SJCRH30 (cell line): Measurements from ENCODE around the gene ABCB1. TPM values are rescaled to one million over a fixed set of nuclear protein-coding genes. Genes with fewer than 3 reads are reported as not detected.
A peak's percentile ranks its signal among the peaks of the same experiment; 100 is the strongest.

Source experiments
- DNase-seq, 2 experiments: peaks; one replicate each; pipeline ENCODE4 v3.0.0-alpha.2; 2015 to 2020
- H3K27ac ChIP-seq: fragments of 250-450 bp; sonication (Bioruptor Pico); 2 replicates; pipeline ENCODE4 v1.5.1; 2020; ENCODE audit warnings: mild to moderate bottlenecking, moderate library complexity
- H3K27me3 ChIP-seq: fragments of 250-450 bp; sonication (Bioruptor Pico); 2 replicates; pipeline ENCODE4 v1.5.1; 2020; ENCODE audit warnings: mild to moderate bottlenecking, moderate library complexity
- H3K36me3 ChIP-seq: fragments of 250-450 bp; sonication (Bioruptor Pico); 2 replicates; pipeline ENCODE4 v1.5.1; 2020; ENCODE audit warnings: mild to moderate bottlenecking, moderate library complexity
- H3K4me1 ChIP-seq: fragments of 250-450 bp; sonication (Bioruptor Pico); 2 replicates; pipeline ENCODE4 v1.5.1; 2020; ENCODE audit warnings: mild to moderate bottlenecking, moderate library complexity
- H3K4me3 ChIP-seq: fragments of 250-450 bp; sonication (Bioruptor Pico); 2 replicates; pipeline ENCODE4 v1.5.1; 2020; ENCODE audit warnings: mild to moderate bottlenecking, moderate library complexity
- H3K9me3 ChIP-seq: fragments of 250-450 bp; sonication (Bioruptor Pico); replicated peaks from 2 replicates; pipeline ENCODE4 v1.5.1; 2020; ENCODE audit warnings: mild to moderate bottlenecking, moderate library complexity
- total RNA-seq: library from RNA; depleted of rRNA; stranded (reverse); fragments of >200 nt; shearing (Covaris generic); gene quantifications from 2 replicates; pipeline ENCODE4 v1.2.3, GENCODE V29; 2014

The ABCB1 gene
- total RNA-seq, 1 experiment from 2014 or later = not detected

DNA sequence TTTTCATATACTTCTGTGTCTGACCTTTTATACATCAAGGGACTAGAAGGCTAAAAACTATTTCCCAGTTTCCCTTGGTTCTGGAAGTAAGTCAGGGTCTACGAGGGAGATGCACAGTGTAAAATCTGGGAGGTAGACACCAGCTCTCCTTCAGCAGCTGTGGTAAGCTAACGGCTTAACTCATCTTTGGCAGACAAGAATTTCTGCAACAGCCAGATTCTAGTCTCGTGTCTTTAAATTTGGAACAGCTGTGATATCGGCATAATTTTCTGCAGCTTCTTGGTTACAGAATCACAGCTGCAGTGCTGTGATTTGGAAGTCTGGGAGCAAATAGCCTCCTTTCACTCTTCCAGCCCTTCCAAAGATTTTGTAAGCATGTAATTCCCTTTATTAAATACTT is 87.8 kb downstream of the ABCB1 start:
- peak; percentile 8 to 38 for DNase-seq
- H3K4me3 ChIP-seq = no peak overlapping the region
- no peaks in the 10 kb centered on the region for H3K27me3 ChIP-seq
- H3K9me3 ChIP-seq = no peaks in the 10 kb centered on the region
- H3K27ac ChIP-seq = no peak overlapping the region
- no peaks in the 10 kb centered on the region for H3K4me1 ChIP-seq
- H3K36me3 ChIP-seq = no peaks in the 10 kb centered on the region

DNA sequence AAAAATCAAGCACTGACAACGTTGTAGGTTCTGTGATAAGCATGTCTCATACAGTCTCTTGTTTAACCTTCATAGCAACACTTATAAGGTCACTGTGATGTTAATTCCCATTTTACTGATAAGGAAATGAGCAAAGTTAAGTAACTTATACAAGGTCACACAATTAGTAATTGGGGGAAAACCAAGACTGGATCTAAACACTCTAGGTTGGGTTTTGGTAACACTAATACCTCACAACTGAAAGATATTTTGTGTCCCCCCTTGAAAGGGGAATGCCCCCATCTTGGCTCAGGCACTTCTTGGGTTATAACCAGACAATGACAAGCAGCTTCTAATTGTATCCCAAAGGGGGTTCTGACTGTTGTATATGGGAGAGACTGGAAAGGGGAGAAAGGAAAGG is 89.2 kb downstream of the ABCB1 start:
- Histone ChIP-seq H3K36me3 (no peaks in the 10 kb centered on the region), H3K9me3 (no peaks in the 10 kb centered on the region), H3K4me3 (no peak overlapping the region), H3K4me1 (no peaks in the 10 kb centered on the region), H3K27me3 (no peaks in the 10 kb centered on the region; the same call in 1 of the 2 replicates), H3K27ac (no peak overlapping the region)
- DNase-seq = no peak

DNA sequence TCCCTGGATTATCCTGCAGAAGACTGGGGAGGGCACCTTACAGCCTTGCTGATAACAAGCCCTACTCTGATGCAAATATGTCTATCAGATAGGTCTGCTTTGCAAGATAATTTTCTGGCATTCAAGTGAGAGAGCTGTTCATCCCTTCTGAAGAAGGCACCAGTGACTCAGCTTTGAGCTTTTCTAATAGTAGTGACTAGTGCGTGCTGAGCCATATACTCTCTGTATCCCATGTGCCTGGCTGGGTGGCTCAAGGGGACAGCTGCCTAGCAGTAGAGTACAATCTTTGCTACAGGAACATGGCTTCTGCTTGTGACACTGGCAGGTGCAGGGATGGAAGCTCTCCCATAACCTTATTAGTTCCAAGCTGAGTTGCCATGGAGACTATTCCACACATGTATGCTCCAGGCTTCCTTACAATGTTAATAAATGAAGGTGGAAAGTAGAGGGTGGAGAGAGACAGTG is 90.2 kb downstream of the ABCB1 start:
- H3K27ac ChIP-seq = no peak overlapping the region
- H3K4me3 ChIP-seq = no peak overlapping the region
- H3K36me3 ChIP-seq = no peaks in the 10 kb centered on the region
- no peaks in the 10 kb centered on the region; the same call in 1 of the 2 replicates for H3K27me3 ChIP-seq
- H3K4me1 ChIP-seq = no peaks in the 10 kb centered on the region
- peak in 1 of 2 experiments; percentile 12 for DNase-seq
- H3K9me3 ChIP-seq = no peaks in the 10 kb centered on the region

DNA sequence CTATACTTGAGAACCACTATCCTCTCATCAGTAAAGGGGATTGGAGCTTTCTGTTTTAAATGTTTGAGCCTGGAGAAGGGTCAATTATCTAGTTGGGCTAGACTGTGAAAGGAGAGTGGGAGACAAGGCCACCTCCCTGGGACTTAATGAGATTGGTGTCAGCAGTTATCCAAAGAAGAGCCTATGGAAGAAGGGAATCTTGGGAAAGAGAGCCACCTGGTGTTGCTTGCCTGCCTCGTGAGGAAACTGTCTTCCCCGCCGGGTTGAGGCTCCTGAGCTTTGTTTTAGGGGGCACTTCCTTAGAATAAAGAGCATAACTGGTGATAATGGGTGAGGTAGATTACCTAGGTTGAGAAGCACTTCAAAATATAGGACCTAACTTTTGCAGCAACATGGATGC is 93.2 kb downstream of the ABCB1 start:
- Histone ChIP-seq H3K27me3 (no peaks in the 10 kb centered on the region; the same call in 1 of the 2 replicates), H3K27ac (no peak overlapping the region), H3K4me1 (no peaks in the 10 kb centered on the region), H3K9me3 (no peaks in the 10 kb centered on the region), H3K4me3 (no peak overlapping the region), H3K36me3 (no peaks in the 10 kb centered on the region)
- DNase-seq = peak in 1 of 2 experiments; percentile 11

DNA sequence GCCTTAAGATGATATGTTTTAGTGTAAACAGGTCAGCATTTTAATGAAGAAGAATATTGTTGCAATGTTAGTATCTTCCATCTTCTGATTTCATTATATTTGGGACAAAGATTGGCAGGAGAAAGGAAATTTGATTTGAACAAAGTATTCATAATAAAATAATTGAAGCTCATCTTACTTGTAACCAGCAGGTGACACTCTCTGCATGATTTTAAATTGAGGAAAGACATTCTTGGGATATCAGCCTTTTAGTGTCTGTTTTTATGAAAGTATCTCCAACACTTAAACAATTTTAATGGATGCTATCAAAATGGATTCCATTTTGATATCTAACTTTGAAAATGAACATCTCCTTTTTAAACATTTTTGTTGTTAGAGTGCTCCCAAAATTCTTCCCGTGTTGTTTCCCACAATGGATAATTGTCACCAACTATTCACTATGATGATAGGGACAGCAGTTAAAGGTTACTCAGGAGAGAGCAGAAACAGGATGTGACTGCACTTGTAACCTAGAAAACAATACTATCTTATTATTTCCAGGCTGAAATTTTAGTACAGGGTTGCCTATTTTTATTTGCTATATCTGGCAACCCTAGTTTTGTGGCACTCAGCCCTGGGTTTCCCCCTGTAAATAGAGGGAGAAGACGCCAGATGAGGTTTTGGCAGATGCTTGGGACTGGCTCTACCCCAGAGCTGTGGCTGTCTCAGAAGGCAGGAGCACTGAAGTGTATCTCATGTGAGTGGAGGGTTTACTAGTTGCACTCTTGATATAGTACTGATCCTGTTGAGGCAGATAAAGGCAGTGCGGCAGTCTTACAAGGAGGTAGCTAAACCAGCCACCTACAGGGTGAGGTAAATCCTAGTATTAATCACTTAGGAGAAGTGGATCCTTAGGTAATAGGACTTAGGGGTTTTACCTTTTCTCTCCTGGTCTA is 94.2 kb downstream of the ABCB1 start:
- Histone ChIP-seq H3K4me1 (no peaks in the 10 kb centered on the region), H3K4me3 (no peak overlapping the region), H3K27me3 (no peaks in the 10 kb centered on the region; the same call in 1 of the 2 replicates), H3K27ac (no peak overlapping the region), H3K9me3 (no peaks in the 10 kb centered on the region), H3K36me3 (no peaks in the 10 kb centered on the region)
- DNase-seq = peak in 1 of 2 experiments; percentile 32

DNA sequence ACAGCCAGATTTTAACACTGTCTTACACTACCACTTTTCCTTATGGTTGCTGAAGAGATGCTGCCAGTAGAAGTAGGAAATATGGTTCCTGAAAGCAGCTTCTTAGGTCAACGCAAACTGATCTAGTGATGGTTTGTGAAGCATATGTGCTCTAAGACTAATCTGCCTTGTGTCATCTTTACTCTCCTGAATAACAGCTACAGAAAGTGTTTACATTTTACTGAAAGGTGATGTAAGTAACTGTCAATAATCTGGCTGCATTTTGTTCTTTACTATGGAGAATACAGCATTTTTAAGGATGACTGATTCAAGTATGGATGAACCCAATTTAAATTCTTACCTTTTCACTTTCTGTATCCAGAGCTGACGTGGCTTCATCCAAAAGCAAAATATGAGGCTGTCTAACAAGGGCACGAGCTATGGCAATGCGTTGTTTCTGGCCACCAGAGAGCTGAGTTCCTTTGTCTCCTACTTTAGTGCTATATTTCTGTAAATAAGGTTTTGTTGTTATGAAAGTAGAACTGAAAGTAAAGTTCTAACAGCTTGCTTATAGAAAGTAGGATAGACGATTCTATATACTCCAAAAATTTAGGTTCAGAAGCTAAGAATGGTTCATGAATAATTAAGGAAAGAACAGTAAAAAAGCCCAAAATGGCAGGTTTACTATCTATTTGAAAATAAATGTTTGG is 95.0 kb downstream of the ABCB1 start:
- H3K4me3 ChIP-seq = no peak overlapping the region
- H3K27me3 ChIP-seq = no peaks in the 10 kb centered on the region; the same call in none of the 2 replicates
- no peaks in the 10 kb centered on the region for H3K4me1 ChIP-seq
- H3K27ac ChIP-seq = no peak overlapping the region
- DNase-seq = no peak
- no peaks in the 10 kb centered on the region for H3K9me3 ChIP-seq
- no peaks in the 10 kb centered on the region for H3K36me3 ChIP-seq

DNA sequence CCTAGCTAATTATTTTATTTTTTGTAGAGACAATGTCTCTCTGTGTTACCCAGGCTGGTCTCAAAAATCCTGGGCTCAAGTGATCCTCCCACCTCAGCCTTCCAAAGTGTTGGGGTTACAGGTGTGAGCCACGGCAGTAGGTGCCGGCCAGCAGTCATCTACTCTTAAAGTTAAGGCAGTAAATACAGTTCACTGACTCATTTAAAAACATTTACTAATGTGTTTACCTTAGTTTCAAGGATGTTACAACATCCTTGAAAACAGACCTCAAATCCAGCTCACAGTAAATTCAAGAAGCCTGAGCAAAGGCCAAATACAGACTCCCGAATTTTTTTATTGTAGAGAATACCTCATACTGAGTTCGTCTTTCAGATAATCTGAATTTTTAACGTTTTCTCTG is 95.6 kb downstream of the ABCB1 start:
- Histone ChIP-seq H3K4me3 (no peak overlapping the region), H3K27ac (no peak overlapping the region), H3K27me3 (no peaks in the 10 kb centered on the region; the same call in none of the 2 replicates), H3K36me3 (no peaks in the 10 kb centered on the region), H3K4me1 (no peaks in the 10 kb centered on the region), H3K9me3 (no peaks in the 10 kb centered on the region)
- DNase-seq = no peak

DNA sequence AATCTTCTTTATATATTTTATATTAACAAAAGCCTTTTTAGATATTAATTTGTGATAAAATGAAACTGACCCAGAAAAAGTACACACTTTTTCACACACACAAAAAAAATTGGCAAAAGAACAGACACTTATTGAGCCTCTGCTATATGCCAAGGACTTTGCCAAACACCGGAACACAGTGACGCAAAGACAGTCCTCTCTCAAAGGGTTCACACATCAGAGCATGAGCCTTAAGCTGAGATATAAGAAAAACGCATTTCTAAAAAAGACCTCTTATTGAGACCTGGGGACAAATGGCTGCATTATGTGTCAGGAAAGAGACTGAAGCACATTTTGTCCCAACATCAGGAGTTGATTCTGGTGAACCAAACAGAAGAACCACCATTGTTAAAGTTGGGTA is 101.2 kb downstream of the ABCB1 start:
- no peaks in the 10 kb centered on the region for H3K4me1 ChIP-seq
- no peaks in the 10 kb centered on the region for H3K36me3 ChIP-seq
- DNase-seq = no peak
- H3K27ac ChIP-seq = no peak overlapping the region
- no peak overlapping the region for H3K4me3 ChIP-seq
- H3K27me3 ChIP-seq = no peaks in the 10 kb centered on the region; the same call in 1 of the 2 replicates
- H3K9me3 ChIP-seq = no peaks in the 10 kb centered on the region

DNA sequence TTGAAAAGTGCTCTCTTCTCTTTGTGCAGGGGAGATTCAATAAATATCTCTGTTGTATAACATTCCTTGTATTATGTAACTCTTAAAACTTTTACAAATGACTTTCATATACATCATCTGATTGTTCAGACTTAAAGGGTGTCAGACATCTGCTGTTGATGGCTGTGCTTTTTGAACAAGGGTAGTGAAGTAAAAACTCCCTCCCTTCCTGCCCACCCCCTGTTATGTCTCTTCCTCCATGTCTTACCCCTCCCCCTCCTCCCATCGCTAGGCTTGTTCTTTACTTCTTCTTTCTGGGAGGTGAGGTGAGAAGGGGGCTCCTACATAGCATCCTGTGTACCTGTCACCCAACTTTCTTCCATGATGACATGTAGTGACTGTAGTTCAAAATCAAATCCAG is 101.8 kb downstream of the ABCB1 start:
- Histone ChIP-seq H3K4me3 (no peak overlapping the region), H3K4me1 (no peaks in the 10 kb centered on the region), H3K9me3 (no peaks in the 10 kb centered on the region), H3K27ac (no peak overlapping the region), H3K27me3 (no peaks in the 10 kb centered on the region; the same call in 1 of the 2 replicates), H3K36me3 (no peaks in the 10 kb centered on the region)
- DNase-seq = no peak

DNA sequence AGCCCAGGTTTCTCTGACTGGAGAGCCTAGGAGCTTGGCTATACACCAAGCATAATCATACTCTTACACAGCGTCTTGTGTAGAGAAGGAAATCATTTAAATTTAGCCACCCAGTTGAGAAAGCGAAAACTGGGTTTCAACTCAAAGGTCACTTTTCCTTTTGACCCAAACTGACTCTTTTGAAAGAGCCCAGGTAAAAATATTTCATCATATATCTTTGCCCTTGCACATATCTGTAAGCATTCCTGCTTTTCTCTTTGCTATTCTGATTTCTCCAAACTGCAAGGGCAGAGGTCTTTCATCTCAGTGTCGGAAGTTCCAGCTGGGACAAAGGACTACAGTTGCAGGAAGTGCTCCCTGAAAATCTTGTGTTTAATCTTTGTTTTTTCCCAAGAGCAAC is 103.2 kb downstream of the ABCB1 start:
- no peaks in the 10 kb centered on the region for H3K36me3 ChIP-seq
- no peaks in the 10 kb centered on the region; the same call in 1 of the 2 replicates for H3K27me3 ChIP-seq
- DNase-seq = no peak
- no peaks in the 10 kb centered on the region for H3K4me1 ChIP-seq
- no peaks in the 10 kb centered on the region for H3K9me3 ChIP-seq
- no peak overlapping the region for H3K27ac ChIP-seq
- no peak overlapping the region for H3K4me3 ChIP-seq

DNA sequence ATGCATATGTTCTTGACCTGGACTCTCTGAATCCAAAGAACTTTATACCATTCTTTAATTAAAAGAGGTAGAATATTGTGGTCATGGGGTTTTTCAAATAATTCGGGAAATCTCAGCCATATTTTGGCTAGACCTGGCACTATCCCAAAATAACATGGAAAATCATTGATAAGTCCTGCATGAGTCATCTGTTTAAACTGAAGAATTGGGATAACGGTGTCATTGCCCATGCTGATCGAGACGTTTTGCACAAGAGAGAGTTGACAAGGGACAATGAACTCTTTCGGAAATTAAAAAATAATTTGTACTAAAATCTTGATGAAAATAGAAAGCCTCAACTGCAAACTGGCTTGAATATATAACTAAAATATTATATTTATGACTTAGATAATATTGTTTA is 105.3 kb downstream of the ABCB1 start:
- no peaks in the 10 kb centered on the region for H3K27me3 ChIP-seq
- H3K36me3 ChIP-seq = no peaks in the 10 kb centered on the region
- no peaks in the 10 kb centered on the region for H3K4me1 ChIP-seq
- no peak for DNase-seq
- H3K9me3 ChIP-seq = no peaks in the 10 kb centered on the region
- no peak overlapping the region for H3K4me3 ChIP-seq
- no peak overlapping the region for H3K27ac ChIP-seq

DNA sequence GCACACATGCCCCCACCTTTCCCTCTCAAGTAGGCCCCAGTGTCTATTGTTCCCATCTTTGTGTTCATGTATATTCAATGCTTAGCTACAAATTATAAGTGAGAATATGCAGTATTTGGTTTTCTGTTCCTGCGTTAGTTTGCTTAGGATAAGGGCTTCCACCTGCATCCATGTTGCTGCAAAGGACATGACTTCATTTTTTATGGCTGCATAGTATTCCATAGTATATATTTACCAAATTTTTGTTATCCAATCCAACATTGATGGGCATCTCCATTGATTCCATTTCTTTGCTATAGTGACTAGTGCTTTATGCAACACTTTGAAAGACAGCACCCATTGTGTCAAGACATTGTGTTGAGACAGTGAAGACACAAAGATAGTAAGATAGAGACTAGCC is 106.2 kb downstream of the ABCB1 start:
- Histone ChIP-seq H3K4me3 (no peak overlapping the region), H3K27me3 (no peaks in the 10 kb centered on the region), H3K36me3 (no peaks in the 10 kb centered on the region)

DNA sequence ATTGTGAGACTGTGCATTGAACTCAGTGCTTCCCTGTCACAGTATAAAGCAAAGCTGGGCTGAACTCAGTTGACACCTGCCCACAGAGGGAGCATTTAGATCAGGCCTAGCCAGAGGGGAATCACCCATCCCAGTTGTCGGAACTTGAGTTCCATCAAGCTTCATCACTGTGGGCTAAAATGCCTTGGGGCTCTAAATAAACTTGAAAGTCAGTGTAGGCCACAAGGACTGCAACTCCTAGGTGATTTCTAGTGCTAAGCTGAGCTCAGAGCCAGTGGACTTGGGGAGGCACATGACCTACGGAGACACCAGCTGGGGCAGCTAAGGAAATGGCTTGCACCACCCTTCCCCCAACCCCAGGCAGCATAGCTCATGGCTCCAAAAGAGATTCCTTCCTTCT is 117.6 kb downstream of the ABCB1 start:
- DNase-seq = no peak
- Histone ChIP-seq H3K27me3 (no peaks in the 10 kb centered on the region), H3K9me3 (no peaks in the 10 kb centered on the region), H3K4me1 (no peaks in the 10 kb centered on the region), H3K4me3 (no peak overlapping the region), H3K27ac (no peak overlapping the region), H3K36me3 (no peaks in the 10 kb centered on the region)

More for the DNA sequence above, 106.2 kb downstream of the ABCB1 start:
- Histone ChIP-seq H3K4me1 (no peaks in the 10 kb centered on the region), H3K9me3 (no peaks in the 10 kb centered on the region), H3K27ac (no peak overlapping the region)
- no peak for DNase-seq

DNA sequence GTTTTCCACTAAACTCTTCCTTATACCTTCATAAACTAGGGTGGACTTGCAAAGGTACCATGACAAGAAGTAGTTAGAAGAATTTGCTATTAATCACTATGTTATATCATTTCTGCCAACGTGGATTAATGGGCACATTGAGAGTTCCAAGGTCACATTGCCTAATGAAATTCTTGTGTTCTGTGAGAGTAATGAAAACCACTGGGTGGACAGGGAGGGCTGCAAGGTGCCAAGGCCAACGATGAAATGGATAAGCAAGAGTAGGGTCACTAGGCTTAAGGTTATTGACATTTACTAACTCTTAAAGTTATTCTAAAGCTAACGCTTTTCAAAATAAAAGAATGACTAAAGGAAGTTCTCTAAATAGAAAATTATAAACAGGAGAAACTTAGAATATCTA is 118.6 kb downstream of the ABCB1 start:
- Histone ChIP-seq H3K4me3 (no peak overlapping the region), H3K36me3 (no peaks in the 10 kb centered on the region), H3K9me3 (no peaks in the 10 kb centered on the region), H3K27ac (no peak overlapping the region), H3K27me3 (no peaks in the 10 kb centered on the region), H3K4me1 (no peaks in the 10 kb centered on the region)
- no peak for DNase-seq

DNA sequence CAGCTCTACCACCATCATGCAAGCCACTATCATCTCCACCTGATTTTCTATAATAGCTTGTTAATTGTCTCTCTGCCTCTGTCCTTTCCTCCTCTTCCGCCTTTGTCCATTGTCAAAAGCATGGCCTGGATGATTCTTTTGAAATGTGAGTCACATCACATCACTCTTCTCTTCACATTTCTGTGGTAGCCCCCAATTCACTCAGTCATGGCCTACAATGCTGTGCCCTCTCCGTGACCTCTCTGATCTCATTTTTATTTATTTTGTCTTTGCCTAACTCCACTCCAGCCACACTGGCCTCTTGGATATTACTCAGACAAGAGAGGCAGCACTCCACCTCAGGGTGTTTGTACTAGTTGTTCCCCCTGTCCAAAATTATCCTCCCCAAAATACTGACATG is 120.3 kb downstream of the ABCB1 start:
- Histone ChIP-seq H3K9me3 (no peaks in the 10 kb centered on the region), H3K4me1 (no peaks in the 10 kb centered on the region), H3K27me3 (no peaks in the 10 kb centered on the region), H3K27ac (no peak overlapping the region), H3K4me3 (no peak overlapping the region), H3K36me3 (no peaks in the 10 kb centered on the region)
- no peak for DNase-seq
